NCI-H1694 (cell line): ENCODE measurements around the gene KAZALD1.

Experiments used
- DNase-seq: peaks from one replicate; lab custom pipeline; 2025; lab: John Stamatoyannopoulos, UW

Gene KAZALD1

DNA sequence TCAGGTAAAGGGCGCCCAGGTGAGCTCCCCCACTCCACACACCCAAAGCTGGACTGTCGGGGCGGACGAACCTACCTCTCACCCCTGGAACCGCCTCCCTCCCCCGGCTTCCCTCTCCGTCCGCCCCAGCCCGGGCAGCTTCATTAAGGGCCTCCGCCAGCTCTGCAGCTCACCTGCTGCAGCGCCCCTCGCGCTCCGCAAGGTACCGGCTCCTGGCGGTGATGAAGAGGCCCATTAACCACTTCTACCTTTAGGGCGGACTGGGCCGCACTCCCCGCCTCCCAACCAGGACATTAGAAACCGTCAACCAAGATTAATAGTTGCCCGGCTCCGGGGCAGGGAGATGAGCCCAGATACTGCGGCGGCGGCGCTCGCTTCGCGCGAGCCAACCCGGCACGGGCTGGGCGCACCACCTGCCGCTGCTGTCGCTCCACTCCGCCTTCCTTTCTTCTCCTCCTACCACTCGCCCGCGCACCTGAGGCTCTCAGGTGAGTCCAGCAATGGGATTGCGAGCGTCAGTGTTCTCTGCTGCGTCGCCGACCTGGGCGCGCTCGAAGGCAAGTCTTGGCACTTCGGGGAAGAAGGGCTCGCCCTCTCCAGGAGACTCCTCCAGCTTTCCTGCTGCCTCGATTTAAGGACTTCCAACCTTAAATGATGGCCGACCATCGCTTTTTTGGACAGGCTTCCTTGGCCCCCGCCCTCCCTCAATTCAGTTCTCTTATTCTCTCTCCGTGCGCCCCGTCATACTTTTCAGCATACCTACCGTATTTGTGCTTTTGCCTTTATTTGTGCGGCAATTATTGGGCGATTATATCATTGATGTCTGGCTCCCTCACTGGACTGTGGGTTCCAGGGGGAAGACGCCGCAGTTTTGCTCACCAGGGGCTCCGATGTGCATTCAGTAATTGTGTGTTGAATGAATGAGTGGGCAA, 13.6 kb upstream of the KAZALD1 start:
- no peak for DNase-seq

DNA sequence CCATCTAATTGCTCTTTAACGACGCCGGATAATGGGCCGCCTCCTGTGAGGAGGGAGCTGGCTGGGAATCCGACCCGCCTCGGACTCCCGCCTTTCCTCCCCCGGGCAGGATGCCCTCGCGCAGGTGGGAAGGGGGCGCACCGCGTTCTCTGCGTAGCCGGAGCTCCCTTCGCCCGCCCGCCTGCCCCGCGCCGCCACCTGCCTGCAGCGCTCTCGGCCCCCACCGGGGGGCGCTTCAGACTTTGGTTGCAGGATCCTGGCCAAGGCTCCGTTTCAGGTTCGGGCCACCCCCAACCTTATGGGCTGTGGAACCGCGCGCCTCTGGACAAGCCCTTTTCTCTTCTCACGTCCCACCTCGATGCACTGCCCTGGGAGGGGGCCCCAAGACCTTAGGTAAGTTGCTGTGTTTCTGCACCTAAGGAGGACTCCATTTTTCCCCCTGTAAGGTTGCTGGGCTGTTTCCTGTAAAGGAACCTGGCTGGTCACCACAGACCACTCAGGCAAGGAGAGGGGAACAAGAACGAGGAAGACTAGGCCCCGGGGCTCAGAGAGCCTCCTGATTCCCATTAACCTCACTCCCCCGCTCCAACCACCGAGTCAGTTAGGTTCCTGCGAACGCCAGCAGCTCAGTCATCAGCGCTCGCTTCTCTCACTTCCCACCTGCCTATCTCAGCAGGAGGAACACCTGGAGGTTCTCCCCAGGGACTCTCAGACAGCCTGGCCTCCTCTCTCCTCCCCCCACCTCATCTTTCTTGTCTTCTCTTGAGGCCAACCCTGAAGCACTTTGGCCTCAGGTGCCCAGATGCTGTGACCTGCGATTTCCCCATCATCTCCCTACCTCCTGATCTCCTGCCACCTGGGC, 11.3 kb upstream of the KAZALD1 start:
- DNase-seq = no peak

DNA sequence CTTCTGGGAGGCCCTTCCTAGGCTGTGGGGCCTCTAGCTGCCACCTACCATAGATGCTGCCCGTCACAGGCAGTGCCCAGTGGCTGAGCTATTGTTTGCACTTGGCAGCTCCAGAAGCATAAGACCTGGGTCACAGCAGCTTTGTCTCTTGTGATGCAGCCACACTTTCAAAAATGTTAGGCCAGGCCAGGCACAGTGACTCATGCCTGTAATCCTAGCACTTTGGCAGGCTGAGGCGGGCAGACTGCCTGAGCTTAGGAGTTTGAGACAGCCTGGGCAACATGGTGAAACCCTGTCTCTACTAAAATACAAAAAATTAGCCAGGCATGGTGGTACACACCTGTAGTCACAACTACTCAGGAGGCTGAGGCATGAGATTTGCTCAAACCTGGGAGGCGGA, 9.5 kb upstream of the KAZALD1 start:
- DNase-seq = no peak

DNA sequence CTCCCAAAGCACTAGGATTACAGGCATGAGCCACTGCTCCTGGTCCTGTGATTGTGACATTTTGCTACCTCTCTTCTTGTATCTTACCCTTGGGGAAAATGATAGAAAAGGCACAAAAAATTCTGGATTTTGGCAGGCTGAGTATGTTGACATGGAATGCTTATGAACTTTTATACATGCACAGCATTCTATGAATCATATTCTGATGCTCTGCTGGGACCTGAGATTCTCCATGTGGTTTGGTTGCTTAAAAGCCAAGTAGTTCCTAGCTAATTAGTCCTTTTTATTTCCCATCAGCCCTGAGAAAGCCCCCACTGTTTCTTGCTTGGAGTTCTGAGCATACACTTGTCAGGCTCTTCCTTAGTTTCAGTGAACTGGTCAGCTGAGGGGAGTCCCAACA, 8.3 kb upstream of the KAZALD1 start:
- DNase-seq = no peak

DNA sequence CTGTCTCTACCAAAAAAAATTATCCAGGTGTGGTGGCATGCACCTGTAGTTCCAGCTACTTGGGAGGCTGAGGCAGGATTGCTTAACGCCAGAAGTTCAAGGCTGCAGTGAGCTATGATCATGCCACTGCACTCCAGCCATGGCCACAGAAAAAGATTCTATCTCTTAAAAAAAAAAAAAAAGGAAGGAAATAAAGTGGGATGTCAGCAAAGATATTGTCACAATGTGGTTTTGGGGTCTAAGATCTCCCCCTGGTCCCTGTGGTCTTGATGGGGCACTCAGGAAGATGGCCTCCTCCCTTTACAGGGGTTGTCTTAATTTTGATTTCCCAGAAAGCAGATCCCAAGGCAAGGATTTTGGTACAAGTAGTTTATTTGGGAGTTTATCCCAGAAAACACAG, 7.4 kb upstream of the KAZALD1 start:
- DNase-seq = no peak

DNA sequence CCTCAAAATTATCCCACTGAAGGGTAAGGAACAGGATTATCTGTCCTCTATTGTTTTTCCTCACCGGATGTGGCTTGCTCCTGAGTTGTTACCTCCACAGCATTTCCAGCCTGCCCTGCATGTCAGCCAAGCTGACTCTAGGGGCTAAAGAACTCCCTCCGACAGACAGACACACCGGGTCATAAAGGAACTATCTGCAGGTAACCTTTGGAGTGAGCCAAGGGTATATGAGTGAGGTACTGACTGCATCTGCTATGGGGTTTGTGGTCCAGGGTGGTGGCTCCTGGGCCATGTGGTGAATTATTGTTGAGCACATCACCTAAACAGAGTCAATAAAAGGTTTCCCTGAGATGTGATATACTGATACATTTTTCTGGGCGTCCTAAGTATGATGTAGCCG, 6.9 kb upstream of the KAZALD1 start:
- DNase-seq = no peak

DNA sequence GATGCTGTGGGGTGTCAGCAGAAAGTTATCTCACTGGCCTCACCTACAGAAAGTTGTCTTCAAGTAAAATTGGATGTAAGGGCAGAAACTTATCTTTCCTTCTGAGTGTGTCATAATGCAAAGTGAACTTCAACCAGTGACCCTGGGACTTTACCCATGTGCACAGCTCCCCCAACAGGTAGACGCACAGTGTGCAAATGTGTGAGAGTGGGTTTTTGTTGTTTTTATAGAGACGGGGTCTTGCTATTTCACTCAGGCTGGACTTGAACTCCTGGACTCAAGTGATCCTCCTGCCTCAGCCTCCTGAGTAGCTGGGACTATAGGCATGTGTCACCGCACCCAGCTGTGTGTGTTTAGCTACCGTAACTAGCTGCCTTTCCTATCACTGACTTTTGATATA, 6.4 kb upstream of the KAZALD1 start:
- no peak for DNase-seq

DNA sequence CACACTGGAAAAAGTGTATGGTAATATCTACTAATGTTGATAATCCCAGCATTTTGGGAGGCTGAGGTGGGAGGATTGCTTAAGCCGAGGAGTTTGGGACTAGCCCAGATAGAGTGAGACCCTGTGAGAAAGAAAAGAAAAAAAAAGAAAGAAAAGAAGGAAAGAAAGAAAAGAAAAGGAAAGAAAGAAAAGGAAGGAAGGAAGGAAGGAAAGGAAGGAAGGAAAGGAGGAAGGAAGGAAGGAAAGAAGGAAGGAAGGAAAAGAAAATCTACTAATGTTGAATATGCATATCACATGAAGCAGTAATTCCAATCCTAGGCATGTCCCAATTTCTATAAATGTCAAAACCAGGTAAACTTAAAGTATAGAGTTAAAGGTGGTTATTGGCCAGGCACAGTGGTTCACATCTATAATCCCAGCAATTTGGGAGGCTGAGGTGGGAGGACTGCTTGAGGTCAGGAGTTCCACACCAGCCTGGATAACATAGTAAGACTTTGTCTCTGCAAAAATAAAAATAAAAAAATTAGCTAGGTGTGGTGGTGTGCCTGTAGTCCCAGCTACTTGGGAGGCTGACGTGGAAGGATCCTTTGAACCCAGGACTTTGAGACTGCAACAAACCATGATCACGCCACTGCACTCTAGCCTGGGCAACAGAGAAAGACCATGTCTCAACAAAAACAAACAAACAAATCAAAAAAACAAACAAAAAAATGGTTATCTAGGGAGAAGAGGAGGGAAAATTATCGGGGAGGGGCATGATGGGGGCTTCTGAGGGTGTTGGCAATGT, 5.2 kb upstream of the KAZALD1 start:
- DNase-seq = no peak

DNA sequence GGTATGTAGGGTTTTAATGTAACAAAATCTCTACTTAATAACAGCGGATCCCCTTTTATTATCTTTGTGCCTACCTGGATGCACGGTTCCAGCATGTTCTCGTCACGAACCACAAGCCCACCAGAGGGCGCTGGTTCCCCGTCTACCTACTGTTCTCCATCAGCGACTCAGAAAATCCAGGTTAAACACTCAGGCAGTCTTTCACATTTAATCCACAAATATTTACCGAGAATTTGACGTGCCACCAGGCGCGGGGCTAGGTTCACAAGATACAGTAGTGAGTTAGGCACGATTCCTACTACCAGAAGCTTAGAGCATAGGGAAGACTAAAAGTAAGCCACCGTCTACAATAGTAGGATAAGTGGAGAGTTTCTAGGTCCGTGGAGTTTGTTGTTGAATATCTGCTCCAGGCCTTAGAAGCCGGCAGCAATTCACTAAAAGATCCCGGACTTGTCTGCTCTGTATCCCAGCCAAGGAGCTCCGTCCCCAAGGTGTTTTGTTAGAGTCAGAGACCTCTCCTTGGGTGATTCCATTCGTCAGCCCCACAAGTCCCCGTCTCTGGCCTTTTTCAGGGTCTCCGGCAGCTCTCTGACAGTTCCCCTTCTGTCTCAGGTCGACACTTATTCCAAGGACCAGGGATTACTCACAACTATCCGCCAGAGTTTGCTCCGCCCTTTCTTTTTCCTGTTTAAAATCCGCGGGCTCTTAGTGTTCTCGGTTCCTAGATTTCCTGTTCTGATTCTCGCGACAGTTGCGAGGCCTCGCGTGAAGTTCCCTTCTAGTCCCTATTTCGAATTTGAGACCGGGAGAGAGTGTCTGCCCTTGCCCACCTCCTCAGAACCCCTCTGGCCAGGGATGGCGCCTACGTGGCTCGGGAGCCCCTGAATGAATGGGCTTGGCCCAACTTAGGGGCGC, 1.5 kb upstream of the KAZALD1 start:
- peak; percentile 91 for DNase-seq

DNA sequence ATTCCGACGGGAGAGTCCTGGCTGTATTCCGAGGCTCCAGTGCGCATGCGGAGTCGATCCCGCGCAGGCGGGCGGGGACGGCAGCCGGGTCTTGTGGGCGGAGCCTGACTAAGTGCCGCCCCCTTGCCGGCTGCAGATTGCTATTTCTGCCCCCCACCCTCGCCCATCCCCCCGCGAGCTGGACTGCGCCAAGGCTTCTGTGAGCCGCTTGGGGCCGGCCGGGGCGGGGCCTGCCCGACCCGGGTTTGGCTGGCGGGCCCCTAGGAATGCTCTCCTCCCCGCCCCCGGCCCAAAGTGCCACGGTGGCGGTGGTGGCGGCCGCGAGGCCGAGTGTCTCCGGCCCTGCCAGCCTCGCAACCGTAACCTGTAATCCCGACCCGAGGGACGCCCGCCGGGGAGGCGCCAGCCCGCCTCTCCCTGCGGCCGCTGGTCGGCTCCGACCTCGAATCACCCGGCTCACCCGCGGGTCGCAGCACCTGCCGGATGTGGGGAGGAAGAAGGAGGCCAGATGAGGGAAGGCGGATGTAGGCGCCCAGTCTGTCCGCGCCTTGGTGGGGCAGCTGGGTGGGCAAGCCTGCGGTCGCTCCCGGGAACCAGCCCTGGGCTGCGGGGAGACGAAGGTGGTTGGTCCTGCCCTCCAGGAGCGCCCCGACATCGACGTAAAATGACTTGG, 702 bp upstream of the KAZALD1 start:
- peak; percentile 91 for DNase-seq

DNA sequence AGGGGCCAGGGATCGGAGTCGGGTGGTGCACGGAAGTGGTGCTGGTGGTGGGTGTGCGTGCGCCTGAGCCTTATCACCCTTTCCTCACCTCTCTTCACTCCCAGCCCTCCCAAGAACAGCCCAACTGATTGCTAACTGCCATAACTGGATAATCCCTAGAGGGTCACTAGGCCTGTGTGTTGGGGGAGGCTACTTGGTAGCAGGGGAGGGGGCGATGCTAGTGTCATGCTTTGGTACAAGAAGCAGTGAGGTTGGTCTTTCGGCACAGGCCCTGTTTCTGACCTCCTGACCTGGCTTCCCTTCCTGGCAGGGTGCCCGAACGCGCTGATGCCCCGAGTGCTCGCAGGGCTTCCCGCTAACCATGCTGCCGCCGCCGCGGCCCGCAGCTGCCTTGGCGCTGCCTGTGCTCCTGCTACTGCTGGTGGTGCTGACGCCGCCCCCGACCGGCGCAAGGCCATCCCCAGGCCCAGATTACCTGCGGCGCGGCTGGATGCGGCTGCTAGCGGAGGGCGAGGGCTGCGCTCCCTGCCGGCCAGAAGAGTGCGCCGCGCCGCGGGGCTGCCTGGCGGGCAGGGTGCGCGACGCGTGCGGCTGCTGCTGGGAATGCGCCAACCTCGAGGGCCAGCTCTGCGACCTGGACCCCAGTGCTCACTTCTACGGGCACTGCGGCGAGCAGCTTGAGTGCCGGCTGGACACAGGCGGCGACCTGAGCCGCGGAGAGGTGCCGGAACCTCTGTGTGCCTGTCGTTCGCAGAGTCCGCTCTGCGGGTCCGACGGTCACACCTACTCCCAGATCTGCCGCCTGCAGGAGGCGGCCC, 652 bp downstream of the KAZALD1 start:
- DNase-seq = no peak

DNA sequence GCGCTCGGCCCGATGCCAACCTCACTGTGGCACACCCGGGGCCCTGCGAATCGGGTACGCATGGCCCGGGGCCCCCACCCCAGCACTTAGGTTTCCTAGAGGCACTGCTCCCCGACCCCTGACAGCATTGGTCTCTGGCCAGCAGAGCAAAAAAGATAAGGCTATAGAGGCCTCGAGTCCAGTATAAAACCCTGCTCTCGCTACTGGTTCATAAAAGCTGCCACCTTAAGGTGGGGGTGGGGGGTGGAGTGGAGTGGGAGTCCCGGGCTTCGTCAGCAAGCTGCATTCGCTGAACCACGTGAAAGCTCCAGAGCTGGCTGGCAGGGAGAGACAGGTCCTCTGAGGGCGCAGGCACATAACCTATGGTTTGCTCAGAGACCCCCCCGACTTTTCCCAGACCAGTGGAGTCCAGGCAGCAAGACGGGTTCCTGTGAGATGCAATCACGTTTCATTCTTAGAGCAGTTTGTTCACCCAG, 1.3 kb downstream of the KAZALD1 start:
- DNase-seq = no peak

DNA sequence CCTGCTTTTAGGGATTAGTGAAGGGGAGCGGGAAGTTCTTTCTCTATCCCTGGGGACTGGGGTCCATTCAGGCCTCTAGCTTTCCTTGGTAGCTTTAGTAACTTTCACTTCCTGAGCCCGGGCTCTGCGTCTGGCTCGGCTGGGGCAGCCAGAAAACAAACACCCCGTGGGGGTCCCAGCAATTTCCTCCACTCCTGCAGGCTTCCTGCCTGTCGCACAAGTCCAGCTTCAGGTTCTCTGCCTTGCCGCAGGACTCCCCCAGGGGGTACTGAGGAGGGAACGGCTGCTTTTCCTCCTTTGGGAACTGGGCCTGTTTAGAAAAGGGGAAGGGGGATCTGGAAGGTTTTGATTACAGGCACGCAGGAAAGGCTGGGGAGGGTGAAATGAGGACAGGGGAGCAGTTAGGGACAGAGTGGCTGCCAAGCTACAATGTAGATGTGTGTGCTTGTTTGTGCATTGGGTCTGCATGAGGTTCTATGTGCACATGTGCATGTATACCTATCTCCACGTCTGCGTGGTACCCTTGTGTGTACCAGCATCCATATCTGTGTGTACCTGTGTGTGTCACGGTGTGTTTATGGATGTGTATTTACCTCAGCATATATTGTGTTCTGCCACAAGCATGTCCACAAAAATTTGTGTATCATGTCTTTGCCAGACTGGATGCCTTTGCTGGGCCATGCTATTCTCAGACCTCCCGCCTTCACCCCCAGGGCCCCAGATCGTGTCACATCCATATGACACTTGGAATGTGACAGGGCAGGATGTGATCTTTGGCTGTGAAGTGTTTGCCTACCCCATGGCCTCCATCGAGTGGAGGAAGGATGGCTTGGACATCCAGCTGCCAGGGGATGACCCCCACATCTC, 2.0 kb downstream of the KAZALD1 start:
- DNase-seq = no peak

DNA sequence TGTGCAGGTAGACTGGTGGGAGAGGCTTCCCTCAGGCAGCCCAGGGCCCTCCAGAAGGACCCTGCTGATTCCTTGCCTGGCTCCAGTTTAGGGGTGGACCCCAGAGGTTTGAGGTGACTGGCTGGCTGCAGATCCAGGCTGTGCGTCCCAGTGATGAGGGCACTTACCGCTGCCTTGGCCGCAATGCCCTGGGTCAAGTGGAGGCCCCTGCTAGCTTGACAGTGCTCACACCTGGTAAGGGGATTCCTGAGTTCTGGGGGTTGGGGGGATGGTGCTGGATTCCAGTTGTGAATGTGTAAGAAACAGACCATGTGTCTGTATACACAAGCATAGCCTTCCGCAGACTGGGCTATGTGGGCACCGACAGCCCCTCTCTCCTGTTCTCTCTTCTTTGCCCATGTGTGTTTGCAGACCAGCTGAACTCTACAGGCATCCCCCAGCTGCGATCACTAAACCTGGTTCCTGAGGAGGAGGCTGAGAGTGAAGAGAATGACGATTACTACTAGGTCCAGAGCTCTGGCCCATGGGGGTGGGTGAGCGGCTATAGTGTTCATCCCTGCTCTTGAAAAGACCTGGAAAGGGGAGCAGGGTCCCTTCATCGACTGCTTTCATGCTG, 2.7 kb downstream of the KAZALD1 start:
- no peak for DNase-seq

DNA sequence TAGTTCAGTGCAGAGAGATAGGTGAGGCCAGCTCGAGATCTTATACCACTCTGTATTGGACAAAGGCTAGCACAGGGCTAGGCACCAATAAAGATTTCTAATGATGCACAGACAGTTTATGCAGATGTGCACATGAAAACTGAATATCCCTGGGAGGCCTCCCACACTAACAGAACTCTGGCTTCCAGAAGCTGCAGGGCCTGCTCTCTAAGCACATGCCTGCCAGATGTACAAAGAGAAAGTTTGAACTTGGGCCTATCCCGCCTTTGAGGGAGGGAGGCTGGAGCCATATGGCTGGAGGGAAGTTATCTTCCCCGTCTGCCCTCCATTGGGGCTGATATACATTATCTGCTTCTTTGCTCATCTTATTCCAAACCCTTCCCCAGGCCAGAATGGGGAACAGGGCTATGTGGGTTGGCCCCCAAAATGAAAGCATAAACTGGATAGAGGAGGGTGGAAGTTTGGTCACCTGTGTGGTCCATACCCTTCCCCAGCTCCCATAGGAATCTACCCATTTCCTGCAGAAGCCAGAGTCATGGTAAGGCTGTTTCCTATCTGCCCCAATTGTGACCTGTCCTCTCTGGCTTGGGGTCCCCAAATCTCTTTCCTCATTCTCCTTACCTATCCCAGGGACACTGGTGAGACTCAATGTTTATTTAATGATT, 3.8 kb downstream of the KAZALD1 start:
- DNase-seq = no peak

DNA sequence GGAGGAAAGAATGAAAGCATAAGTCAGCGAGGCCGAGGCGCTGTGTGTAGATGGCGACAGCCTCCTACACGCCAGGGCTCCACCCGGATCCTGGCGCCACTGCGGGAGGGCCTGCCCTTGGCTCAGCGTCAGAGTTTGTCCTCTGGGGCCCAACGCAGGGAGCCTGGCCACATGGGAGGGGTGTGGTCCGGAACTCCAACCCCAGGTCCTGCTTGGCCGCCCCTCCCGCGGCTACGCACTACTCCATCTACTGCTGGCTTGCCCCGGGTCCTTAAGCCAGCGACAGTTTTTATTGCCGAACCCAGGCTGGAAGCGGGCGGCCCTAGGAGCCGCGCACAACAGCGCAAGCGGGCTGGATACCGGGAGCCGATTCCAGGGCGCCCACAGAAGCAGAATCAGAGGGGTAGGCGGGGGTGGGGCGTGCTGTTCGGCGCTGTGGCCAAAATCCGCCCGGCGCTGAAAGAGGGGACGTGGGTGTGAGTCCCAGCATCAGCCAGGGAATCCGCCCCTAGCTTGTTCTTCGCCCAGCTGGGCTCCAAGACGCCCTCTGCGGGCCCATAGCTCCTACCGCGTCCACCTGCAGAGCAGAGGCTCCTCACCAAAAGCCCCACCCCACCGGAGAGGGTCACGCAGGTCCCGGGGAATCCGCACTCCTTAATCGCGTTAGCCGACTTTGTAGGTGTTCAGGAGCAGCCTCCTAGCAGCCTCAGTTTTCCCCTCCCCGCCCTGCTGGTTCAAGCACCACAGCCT, 4.5 kb downstream of the KAZALD1 start:
- DNase-seq = no peak

DNA sequence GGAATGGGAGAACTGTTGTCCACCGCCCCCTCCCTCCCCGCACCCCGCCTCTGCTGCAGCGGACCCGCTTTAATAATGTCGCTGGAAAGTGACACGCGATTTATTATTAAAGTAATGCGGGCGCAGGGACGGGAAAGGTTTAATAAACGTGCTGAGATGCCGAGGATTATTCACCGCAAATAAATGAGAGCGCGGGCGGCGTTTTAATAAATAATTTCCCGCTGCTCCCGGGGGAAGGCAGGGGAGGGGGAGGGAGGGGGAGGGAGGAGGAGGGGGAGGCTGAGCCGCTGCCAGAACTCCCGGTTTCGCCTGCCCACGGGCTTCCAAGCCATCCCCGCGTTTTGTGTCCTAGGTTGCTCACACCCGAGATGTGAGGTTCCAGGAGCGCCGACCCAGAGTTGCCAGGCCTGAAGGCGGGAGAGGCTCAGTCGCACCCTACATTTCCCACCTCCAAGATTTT, 5.1 kb downstream of the KAZALD1 start:
- no peak for DNase-seq
